Activated CD8-positive, alpha-beta memory T cell treated with anti-CD3 and anti-CD28 coated beads for 4 hours (primary cell): Measurements from ENCODE around the gene MX2.
A peak's percentile ranks its signal among the peaks of the same experiment; 100 is the strongest.
"Not testable (repeated sequence)": the region's sequence is repeated elsewhere in the genome, so short reads cannot be mapped to it uniquely, and the experiment has no call there.

Experiments used
- DNase-seq, 2 donors: peaks; one replicate each; pipeline ENCODE4 v3.0.0-alpha.2; 2020; ENCODE audit warnings: low read depth in 2 of 2

Gene MX2

GRCh38 chr21:41418393-41418792 lies 56.6 kb downstream of the MX2 start:
- no peak for DNase-seq

- DNase-seq = no peak
Measured at GRCh38 chr21:41418956-41419680, 57.3 kb downstream of the MX2 start.

DNA sequence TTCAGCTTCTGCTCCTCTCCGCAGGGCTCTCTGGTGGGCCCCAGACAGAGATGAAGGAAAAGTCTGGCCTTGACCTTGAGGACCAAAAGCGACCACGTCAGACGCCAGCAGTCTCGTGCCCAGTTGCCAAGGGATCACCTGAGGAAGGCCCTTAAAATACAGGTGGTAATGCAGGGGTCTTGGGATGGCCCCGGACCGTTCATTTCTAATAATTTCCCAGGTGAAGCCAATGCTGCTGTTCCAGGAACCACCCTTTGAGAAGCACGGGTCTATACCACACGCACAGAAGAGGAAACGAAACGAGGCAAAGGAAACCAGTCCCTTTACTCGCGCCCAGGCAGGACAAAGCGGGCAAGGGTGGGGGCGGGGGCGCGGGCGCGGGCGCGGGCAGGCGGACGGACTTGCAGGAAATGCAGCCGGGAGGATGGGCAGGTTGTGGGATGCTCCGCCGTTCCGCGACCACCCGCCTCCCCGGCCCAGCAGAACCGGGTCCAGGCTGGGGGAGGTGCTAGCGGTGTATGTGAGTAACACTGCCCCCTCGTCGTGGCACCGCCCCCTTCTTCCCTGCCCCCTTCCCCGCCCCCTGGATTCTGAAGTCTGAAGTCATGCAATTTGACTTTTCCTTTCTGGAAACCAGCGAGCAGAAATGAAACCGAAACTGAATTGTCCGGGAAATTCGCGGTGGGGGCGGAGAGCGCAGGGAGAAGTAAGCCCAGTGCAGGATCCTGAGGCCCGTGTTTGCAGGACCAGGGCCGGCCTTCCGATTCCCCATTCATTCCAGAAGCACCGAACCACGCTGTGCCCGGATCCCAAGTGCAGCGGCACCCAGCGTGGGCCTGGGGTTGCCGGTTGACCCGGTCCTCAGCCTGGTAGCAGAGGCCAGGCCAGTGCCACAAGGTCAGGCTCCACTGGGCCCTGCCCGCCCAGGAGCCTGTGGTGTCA lies 58.4 kb downstream of the MX2 start:
- DNase-seq = peak; percentile 41 to 54

DNA sequence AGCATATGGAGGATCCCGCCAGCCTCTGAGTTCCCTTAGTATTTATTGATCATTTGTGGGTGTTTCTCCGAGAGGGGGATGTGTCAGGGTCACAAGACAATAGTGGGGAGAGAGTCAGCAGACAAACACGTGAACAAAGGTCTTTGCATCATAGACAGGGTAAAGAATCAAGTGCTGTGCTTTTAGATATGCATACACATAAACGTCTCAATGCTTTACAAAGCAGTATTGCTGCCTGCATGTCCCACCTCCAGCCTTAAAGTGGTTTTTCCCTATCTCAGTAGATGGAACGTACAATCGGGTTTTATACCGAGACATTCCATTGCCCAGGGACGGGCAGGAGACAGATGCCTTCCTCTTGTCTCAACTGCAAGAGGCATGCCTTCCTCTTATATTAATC lies 59.2 kb downstream of the MX2 start:
- not testable (repeated sequence) for DNase-seq

GRCh38 chr21:41422546-41423304 lies 60.9 kb downstream of the MX2 start:
- DNase-seq = no peak

- DNase-seq = not testable (repeated sequence)
Measured at GRCh38 chr21:41423305-41423636, 61.4 kb downstream of the MX2 start.

- DNase-seq = no peak
Measured at GRCh38 chr21:41425588-41425953, 63.7 kb downstream of the MX2 start.

- peak; percentile 72 to 87 for DNase-seq
Measured at GRCh38 chr21:41425954-41426675, 64.3 kb downstream of the MX2 start, which contains the start of gene MX1. Gene MX1, plus strand, starts transcription at chr21:41426239. Its CDS starts 5,832 bp downstream, at chr21:41432071.

GRCh38 chr21:41426676-41427404 lies 65.0 kb downstream of the MX2 start:
- DNase-seq = no peak

DNA sequence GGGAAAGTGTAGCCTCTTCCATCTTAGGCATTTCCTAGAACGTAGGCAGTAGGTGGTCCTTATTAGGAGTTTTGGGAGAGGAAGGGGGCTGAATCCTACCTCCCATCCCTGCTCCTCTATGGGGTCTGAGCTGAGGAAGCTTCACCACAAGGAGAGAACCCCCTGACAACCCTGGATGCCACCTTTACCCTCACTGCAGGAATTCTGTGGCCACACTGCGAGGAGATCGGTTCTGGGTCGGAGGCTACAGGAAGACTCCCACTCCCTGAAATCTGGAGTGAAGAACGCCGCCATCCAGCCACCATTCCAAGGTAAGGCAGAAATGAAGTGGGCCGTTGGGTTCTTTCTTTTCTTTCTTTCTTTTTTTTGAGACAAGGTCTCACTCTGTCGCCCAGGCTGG lies 65.7 kb downstream of the MX2 start:
- no peak for DNase-seq

GRCh38 chr21:41428311-41428710 lies 66.5 kb downstream of the MX2 start:
- no peak for DNase-seq

GRCh38 chr21:41428847-41429246 lies 67.0 kb downstream of the MX2 start:
- DNase-seq = no peak

- DNase-seq = no peak
Measured at GRCh38 chr21:41429305-41429704, 67.5 kb downstream of the MX2 start.

DNA sequence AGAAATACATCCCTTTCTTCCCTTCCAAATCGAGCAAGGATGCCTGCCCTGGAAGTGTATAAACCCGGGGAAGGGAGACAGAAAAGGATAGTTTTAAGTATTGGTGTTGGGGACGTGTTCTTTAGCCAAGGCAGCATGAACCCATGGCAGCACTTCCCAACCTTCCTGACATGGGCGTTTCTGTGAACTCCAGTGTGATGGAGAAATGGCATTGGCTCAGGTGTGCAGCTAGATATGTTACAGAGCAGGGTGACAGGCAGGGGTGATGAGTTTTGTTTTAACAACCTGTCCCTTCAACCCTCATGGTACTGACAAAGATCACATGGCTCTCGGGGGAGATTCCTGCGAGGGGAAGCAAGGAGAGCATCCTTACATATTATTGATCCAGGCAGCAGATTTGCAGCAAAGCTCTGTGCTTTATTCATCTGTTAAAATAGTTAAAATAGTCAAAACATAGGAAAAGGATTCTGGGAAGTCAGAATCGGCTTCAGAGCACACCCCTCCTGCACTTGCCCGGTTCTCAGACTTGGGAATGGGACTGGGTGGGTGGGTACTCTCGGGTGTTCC lies 68.2 kb downstream of the MX2 start:
- no peak for DNase-seq

- no peak for DNase-seq
Measured at GRCh38 chr21:41431788-41432548, 70.1 kb downstream of the MX2 start.

- DNase-seq = no peak
Measured at GRCh38 chr21:41432562-41433460, 71.0 kb downstream of the MX2 start.

DNA sequence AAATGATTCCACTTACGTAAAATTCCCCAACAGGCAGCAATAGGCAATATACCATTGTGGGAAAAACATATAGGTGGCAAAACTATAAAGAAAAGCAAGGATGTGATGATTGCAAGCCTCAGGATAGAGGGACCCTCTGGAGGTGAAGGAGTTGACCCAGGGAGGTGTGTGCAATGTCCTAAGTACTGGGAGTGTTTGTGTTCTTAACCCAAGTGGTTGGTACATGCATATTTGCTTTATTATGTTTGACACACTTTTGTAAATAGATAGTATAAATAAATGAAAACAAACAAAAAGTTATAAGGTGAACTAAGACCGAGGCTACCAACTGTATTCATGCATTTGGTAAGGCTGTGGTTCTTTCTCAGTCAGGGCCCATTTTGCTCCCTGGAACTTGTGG lies 71.7 kb downstream of the MX2 start:
- DNase-seq = no peak

- no peak for DNase-seq
Measured at GRCh38 chr21:41435706-41436105, 73.9 kb downstream of the MX2 start.

- no peak for DNase-seq
Measured at GRCh38 chr21:41437729-41438128, 75.9 kb downstream of the MX2 start.
